GM21529 (cell line): ENCODE measurements around the gene ABCF3.
A peak's percentile ranks its signal among the peaks of the same experiment; 100 is the strongest.

Experiments
- ATAC-seq: cut with Tn5 transposase; IDR thresholded peaks from one replicate; pipeline ENCODE4 v1.9.1; 2021; ENCODE audit not compliant: unreplicated experiment

Gene ABCF3

DNA sequence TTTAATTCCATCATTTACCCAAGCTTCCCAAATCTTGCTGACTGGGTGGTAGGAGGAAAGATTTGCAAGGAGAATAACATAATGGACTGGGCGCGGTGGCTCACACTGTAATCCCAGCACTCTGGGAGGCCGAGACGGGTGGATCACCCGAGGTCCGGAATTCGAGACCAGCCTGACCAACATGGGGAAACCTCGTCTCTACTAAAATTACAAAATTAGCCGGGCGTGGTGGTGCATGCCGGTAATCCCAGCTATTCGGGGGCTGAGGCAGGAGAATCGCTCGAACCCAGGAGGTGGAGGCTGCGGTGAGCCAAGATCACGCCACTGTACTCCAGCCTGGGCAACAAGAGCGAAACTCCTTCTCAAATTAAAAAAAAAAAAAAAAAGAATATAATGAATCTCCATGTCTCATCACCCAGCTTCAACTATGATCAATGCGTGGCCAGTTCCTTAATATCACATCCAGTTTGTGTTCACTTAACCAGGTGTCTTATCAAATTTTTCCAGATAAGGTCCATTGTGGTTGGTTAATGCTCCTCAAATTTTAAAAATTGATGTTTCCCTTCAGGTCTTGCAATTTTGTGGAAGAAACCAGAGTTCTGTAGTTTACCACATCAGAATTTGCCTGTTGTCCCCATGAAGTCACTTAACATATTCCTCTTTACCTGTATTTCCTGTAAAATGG, 1.3 kb upstream of the ABCF3 start:
- ATAC-seq, result no peak

DNA sequence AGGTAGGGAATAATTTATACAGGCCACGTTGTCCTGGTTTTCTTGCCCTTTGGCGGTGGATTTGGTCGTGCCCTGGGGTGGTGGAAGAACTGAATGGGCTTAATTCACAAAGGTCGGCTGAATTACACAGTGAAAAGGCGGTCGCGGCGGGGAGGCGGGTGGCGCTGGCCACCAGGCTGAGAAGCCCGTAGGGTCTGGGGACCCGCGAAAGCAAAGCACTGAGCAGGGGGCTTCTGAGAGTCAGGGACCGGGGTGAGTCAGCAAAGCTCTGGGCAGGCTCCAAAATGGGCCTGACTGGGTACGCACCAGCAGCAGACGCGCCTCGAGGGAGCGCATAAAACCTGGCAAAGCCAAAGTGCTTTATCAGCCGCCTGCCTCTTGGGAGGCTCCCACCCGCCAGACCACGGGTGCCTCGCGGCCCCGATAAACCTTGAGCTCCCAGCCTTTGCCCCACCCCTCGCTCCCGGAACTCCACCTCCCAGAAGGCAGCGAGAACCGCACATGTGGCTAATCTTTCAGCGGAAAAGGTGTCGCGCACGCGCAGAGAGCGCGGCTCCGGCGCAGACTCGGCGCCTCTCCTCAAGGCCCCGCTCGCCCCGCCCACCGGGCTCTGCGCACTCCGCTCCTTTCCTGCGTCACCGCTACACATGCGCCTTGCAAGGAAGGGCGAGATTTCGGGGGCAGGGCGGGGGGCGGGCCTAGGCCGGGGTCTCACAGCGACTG, 377 bp upstream of the ABCF3 start:
- ATAC-seq, result peak; percentile 93

DNA sequence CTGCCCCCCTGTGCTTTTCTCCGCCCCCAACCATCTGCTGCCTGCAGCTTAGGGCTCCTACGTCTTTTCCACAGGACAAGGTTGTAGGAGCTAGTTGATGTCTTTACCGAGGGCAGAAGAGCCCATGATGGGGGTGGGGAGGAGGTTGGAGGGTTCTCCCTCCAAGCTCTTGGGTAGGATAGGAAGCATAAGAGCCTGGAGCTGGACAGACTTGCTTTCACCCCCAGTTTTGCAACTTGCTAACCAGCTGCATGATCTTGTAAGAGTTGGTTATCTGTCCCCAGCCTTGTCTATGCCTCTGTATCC, 856 bp downstream of the ABCF3 start:
- no peak for ATAC-seq

DNA sequence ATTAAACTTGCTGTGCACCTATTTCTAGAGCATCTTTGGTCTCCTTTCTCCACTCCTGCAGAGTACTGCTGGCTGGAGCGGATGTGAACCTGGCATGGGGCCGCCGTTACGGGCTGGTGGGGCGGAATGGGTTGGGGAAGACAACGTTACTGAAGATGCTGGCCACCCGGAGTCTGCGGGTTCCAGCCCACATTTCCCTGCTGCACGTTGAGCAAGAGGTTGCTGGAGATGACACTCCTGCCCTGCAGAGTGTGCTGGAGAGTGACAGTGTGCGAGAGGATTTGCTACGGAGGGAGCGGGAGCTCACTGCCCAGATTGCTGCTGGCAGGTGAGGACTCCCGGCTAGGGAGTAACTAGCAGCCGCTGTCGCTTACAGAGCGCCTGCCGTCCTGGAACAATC, 2.1 kb downstream of the ABCF3 start:
- ATAC-seq, result no peak

DNA sequence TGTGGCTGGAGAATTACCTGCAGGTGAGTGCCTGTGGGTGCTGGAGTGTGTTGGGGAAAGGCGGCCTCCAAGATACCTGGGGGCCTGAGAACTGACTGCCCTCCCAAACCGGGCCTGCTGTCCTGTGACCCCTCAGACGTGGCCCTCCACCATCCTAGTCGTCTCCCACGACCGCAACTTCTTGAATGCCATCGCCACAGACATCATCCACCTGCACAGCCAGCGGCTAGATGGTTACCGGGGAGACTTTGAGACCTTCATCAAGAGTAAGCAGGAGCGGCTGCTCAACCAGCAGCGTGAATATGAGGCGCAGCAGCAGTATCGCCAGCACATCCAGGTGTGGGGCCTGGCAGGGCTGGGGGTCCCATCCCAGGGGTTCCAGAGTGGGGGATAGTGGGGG, 3.4 kb downstream of the ABCF3 start:
- ATAC-seq, result no peak

DNA sequence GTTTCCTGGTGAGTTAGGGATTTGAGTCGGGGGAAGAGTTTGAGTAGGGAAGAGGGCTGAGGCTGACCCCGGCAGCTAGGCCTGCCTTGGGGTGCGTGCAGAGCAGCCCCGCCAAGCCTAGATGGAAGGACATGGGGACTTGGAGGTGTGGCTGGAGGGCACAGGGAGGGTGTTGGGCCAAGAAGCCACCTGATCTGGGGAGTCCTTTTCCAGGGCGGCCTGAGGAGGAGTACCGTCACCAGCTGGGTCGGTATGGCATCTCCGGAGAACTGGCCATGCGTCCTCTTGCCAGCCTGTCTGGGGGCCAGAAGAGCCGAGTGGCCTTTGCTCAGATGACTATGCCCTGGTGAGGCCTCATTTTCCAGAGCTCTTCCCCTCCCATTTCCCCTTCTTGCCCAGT, 6.9 kb downstream of the ABCF3 start:
- ATAC-seq, result no peak

DNA sequence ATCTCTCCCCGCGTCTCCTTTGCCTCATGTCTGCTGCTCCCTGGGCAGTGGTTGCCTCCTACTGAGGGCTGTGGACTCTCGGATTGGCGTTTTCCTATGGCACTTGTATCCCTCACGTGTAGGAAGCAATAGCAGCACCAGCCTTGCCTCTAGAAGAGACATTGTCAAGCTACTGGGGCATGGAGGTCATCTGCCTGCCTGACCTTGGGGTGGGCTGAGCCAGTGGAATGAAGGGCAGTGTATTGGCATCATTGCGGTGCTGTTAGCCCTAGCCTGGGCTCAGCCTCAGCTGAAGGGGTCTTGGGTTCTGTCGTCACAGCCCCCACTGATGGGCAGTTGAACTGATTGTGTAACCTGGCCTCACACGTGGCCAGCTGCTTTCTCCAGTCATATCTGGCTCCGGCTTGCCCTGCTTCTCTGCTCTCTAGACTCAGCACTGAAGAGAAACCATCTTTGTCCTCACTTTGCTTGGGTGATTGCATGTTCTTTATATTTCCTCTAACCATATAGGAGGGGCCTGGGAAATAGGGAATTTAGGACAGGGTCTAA, 8.1 kb downstream of the ABCF3 start:
- ATAC-seq, result no peak

DNA sequence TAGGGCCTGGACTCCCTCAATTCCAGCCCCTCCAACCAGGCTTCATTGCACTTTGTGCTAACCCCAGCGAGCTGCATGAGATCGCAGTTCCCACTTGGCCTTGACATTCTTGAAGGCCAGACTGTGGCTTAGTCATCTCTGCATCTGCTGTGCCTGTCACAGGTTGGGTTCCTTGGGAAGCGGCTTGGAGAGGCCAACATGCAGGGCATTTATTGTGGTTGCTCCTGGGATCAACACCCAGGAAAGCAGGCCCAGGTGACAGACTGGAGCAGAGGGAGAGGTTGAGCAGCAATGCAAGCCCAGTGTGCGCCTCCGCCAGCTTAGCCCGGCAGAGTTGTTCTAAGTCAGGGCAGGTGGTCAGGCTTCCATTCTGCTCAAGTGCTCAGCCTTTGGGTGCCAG, 10.5 kb downstream of the ABCF3 start:
- no peak for ATAC-seq

DNA sequence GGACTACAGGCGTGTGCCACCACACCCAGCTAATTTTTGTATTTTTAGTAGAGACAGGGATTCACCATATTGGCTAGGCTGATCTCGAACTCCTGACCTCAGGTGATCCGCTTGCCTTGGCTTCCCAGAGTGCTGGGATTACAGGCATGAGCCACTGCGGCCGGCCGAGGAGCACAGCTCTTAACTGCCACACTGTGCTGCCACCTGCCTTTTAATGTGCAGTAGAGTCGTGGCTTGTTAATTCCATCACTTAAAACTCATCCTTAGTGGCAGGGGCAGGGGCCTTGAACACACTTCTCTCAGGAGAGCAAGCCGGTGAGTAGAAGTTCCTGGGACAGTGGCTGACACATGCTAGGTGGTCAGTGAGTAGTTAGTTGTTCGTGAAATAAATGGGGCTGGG, 12.5 kb downstream of the ABCF3 start:
- ATAC-seq, result no peak

DNA sequence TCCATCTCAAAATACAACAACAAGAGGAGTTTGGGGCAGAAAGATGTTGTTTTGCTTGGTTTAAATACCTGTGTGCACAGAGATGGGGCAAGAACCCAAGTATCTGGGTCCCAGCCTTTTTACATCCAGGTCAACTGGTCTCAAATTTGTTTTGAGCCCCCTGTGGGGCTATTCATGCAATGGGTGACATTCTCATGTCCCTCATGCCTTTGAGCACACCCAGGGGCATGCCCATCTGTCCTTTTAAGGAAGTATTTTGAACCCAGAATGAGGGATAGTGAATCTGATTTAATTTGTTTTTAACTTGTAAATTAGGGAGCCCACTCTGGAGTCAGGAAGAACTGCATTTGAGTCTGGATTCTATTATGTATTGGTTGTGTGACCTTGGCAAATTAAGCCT, 14.8 kb downstream of the ABCF3 start:
- ATAC-seq, result no peak

DNA sequence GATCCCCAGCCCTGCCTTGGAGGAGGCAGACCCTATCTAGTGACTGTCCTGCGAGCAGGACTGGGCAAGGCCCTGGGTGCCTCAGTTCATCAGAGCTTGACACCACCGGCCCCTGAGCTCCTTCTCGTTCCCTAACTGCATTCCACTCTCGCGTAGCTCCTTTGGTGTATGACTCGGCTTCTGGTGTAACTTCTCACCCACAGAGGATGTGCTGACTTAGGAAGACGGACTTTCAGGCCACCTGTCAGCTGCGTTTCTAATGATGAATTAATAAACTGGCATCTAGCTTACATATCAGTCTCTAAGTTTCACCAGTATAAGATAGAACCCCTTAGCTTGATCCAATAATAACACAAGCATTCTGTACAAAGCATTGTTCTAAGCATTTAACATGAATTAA, 17.5 kb downstream of the ABCF3 start:
- ATAC-seq, result no peak

DNA sequence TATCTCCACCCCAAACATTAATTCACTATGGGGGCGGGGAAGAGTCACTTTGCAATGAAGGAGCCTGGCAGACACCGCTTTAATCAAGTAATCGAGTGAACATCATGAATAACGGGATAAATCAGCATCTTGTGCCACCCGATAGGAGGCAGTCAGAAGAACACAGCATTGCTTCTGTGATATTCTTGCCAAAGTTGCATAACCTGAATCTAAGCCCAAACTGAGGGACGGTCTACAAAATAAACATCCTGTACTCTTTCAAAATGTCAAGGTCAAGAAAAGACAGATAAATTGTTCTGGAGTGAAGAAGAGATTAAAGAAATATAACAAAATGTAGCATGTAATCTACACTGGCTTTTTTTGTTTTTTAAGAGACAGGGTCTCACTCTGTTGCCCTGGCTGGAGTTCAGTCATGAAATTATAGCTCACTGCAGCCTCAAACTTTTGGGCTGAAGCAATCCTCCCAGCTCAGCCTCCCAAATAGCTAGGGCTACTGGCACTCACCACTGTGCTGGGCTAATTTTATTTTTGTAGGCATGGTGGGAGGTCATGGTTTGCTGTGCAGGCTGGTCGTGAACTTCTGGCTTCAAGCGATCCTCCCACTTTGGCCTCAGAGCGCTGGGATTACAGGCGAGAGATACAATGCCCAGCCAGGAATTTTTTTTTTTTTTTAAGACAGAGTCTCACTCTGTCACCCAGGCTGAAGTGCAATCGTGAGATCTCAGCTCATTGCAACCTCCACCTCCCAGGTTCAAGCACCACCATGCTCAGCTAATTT, 23.3 kb downstream of the ABCF3 start:
- ATAC-seq, result no peak

DNA sequence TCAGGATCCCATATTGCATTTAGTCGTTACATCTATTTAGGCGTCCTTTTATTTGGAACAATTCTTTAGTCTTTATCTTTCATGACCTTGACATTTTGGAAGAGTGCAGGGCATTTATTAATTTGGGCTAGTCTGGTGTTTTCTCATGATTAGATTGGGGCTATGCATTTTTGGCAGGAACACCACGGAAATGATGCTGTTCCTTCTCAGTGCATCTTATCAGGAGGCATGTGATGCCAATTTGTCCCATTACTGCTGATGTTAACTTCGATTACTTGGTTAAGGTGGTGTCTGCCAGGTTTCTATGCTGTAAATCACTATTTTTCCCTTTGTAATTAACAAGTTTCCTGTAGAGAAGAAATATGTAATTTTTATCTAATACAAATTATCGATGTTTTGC, 25.3 kb downstream of the ABCF3 start:
- ATAC-seq, result no peak

DNA sequence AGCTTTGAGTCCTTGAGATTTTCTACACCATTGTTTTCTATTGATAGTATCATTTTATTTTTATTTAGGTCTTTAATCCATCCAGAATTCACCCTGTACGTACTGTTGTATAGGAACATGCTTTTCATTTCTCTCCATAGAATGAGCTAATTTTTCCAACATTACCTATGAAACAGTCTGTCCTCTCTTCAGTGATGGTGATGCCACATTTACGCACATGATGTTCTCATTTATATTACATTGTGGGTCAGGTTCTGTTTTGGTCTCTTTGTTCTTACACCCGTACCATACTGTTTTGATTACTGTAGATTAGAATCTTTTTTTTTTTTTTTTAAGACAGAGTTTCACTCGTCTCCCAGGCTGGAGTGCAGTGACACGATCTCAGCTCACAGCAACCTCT, 25.7 kb downstream of the ABCF3 start:
- no peak for ATAC-seq

DNA sequence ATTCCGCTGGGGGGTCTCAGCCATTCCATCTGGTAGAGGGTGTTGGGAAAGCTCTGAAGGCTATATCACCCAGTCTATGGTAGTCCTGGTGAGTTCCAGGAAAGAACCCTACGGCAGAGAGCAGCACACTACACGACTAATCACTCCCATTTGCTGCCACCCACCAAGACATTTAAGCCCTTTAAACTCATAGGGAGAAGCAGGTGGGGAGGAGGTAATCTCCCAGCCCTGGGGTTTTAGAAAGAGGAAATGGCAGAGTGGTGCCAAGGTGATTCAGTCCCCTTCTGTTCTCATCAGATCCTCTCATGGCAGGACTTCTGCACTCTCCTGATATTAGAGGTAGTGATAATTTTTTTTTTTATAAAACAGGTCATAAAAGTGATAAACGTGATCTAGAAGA, 32.8 kb downstream of the ABCF3 start:
- no peak for ATAC-seq

DNA sequence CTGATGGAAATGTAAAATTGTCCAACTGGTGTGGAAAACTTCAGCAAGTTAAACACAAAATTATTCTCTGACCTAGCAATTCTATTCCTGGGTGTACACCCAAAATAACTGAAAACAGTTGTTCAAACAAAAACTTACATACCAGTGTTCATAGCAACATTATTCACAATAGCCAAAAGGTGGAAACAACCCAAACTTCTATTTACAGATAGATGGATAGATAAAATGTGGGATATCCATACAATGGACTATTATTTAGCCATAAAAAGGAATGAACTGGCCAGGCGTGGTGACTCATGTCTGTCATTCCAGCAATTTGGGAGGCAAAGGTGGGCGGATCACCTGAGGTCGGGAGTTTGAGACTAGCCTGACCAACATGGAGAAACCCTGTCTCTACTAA, 36.5 kb downstream of the ABCF3 start:
- ATAC-seq, result no peak

DNA sequence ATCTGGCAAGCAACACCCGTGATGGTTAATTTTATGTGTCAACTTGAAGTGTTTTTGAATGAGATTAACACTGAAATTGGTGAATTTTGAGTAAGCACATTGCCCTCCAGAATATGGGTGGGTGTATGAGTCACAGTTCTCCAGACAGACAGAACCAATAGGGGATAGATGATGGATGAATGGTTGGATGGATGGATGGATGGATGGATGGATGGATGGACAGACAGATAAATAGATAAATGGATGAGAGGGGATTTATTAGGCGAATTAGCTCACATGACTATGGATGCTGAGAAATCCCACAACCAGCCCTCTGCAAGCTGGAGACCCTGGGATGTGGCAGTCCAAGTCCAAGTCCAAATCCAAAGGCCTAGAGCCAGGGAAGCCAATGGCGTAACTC, 37.9 kb downstream of the ABCF3 start:
- no peak for ATAC-seq

DNA sequence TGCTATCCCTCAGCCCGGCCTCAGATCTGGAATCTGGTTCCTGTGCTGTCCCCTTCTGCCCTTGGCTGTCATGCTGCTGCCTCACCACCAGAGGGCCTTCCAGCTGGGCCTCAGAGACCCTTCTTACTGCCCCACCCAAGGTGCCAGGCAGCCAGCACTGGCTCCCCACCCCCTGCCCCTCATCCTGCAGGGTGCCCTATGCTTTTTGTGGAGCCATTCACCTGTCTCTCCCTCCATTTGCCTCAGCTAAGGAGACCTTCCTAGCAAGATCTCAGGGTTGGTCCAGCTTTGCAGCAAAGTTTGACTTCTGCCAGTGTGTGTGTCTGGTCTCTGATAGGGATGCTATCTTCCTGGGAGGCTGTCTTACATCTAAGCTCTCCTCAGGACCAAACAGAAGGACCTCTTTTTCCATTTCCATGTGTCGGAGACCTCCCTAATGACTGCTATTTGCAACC, 41.5 kb downstream of the ABCF3 start:
- peak; percentile 53 for ATAC-seq

DNA sequence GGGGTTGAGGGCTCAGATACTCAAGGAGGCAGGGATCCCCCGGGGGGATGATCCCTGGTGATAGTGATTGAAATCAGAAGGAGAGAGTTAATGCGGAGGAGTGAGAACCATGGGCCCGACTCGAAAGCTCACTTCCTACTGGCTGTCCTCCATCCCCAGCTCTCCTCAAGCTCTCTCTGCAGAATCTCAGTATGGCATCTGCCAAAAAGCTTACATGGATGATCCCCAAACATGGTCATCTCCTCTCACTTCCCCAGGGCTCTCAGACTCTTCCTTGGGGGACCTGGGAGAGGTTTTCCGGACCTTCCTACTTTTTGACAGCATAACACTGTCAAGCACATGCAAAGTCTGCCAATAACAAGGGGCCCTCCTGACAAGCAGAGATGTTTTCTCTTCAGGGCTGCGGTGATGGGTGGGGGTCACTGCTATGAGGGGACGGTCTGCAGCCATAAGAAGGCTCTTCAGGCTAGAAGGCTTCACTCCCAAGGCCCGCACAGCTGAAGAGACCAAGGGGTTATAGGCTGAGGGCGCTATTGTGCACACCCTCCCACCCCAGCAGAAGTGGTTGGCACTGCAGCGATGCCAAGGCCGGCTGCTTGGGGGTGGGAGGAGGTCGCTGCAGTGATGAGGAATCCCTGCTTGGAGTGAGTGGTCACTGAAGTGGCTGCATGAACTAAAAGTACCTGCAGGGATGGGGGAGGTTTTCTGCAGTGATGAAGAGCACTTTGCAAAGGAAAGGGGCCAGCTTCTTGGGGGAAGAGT, 42.6 kb downstream of the ABCF3 start:
- ATAC-seq, result no peak

DNA sequence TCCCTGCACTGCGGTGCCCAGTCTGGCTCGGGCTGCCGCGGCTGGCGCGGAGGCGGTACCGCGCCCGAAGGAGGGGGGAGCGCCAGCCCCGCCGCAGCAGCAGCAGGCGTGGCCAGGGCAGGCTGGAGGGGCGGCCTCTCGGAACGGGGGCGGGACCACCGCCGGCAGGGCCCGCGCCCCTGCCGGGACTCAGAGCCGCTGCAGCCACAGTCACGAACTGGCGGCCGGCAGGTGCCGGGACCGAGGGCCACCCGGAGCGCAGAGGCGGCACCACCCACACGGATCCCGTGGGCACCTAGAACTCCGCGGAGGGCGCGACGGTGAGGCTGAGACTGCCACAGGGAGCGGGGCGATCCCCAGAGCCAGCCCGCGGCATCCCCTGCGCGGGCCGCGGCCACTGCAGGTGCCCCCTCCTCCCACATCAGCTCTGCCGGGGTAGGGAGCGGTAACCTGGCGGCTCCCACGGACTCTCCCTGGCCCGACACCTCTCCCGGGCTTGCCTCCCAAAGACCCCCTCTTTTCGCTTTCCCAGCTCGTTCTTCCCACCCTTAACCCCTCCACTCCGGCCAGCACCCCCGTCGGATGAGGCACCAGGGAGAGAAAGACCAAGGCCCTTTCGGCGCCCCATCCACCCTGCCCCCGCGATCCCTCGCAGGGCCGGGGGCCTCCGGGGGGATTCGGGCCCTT, 43.5 kb downstream of the ABCF3 start, which contains the start of gene VWA5B2:
Gene VWA5B2, plus strand, starts transcription at position 192 of the 687 bp plus-strand sequence. CDS start 944 bp downstream, outside the sequence.
- peak; percentile 71 for ATAC-seq
